Stimulated activated CD4-positive, alpha-beta T cell treated with anti-CD3 and anti-CD28 coated beads, TNF-alpha, amount 100 ng/mL, for 48 hours (primary cell): ENCODE data around the gene PAX8.

Source experiments
- DNase-seq, 3 donors: peaks; one replicate each; pipeline ENCODE4 v3.0.0-alpha.2; 2020; ENCODE audit warnings: low read depth in 3 of 3

The PAX8 gene

GRCh38 chr2:113264713-113265403 is 13.9 kb downstream of the PAX8 start:
- DNase-seq, result no peak

- no peak for DNase-seq
Observed at GRCh38 chr2:113263546-113263945, 15.2 kb downstream of the PAX8 start.

- no peak for DNase-seq
Observed at GRCh38 chr2:113260991-113261390, 17.7 kb downstream of the PAX8 start.

GRCh38 chr2:113258471-113259147 is 20.1 kb downstream of the PAX8 start:
- no peak for DNase-seq

GRCh38 chr2:113257516-113258264 is 21.0 kb downstream of the PAX8 start:
- no peak for DNase-seq

GRCh38 chr2:113255140-113256070 is 23.3 kb downstream of the PAX8 start:
- DNase-seq, result no peak

GRCh38 chr2:113253453-113253852 is 25.3 kb downstream of the PAX8 start:
- no peak for DNase-seq

- no peak for DNase-seq
Observed at GRCh38 chr2:113252047-113252590, 26.6 kb downstream of the PAX8 start.

GRCh38 chr2:113251118-113251517 is 27.6 kb downstream of the PAX8 start:
- no peak for DNase-seq

- peak; percentile 50 to 68 (median 62) for DNase-seq
Observed at GRCh38 chr2:113248997-113249770, 29.5 kb downstream of the PAX8 start.

GRCh38 chr2:113246606-113247005 is 32.1 kb downstream of the PAX8 start:
- no peak for DNase-seq

- DNase-seq, result no peak
Observed at GRCh38 chr2:113245276-113245711, 33.4 kb downstream of the PAX8 start.

GRCh38 chr2:113242327-113242726 is 36.4 kb downstream of the PAX8 start:
- DNase-seq, result no peak

- peak; percentile 25 to 65 (median 55) for DNase-seq
Observed at GRCh38 chr2:113240915-113241911, 37.5 kb downstream of the PAX8 start.

GRCh38 chr2:113240150-113240914 is 38.4 kb downstream of the PAX8 start:
- DNase-seq, result no peak

GRCh38 chr2:113238871-113239839 is 39.6 kb downstream of the PAX8 start:
- no peak for DNase-seq

GRCh38 chr2:113237604-113238160 is 41.0 kb downstream of the PAX8 start:
- no peak for DNase-seq
